HG03565 (cell line): Measurements from ENCODE around the gene SLC12A8.

ENCODE experiments used
- ATAC-seq: cut with Tn5 transposase; IDR thresholded peaks from one replicate; pipeline ENCODE4 v1.9.1; 2021; ENCODE audit warnings: mild to moderate bottlenecking, moderate library complexity; ENCODE audit not compliant: unreplicated experiment

Gene SLC12A8

DNA sequence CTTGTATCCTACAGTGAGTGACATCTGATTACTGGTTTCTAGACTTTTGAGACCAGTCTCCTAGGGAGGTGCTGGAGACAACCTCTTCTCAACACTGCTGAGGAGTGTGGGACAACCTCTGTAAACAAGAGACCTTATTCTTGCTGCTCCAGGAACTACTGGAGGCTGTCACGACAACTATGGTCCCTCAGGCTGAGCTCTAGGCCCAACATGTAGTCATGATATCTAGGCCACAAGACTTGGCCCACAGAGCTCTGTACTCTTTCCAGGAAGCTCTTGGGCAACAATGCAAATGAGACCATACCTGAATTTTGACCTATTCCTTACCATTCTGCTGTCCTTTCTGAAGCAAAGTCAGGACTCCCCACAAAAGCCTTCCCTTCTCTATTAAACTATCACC is 132.5 kb downstream of the SLC12A8 start:
- no peak for ATAC-seq

- ATAC-seq: no peak
Measured at GRCh38 chr3:125079675-125080045, 132.9 kb downstream of the SLC12A8 start.

GRCh38 chr3:125078951-125079674 is 133.4 kb downstream of the SLC12A8 start:
- ATAC-seq: no peak

GRCh38 chr3:125077864-125078263 is 134.7 kb downstream of the SLC12A8 start:
- ATAC-seq: no peak

- ATAC-seq: no peak
Measured at GRCh38 chr3:125076464-125076863, 136.1 kb downstream of the SLC12A8 start.

- ATAC-seq: no peak
Measured at GRCh38 chr3:125075738-125076137, 136.8 kb downstream of the SLC12A8 start.

DNA sequence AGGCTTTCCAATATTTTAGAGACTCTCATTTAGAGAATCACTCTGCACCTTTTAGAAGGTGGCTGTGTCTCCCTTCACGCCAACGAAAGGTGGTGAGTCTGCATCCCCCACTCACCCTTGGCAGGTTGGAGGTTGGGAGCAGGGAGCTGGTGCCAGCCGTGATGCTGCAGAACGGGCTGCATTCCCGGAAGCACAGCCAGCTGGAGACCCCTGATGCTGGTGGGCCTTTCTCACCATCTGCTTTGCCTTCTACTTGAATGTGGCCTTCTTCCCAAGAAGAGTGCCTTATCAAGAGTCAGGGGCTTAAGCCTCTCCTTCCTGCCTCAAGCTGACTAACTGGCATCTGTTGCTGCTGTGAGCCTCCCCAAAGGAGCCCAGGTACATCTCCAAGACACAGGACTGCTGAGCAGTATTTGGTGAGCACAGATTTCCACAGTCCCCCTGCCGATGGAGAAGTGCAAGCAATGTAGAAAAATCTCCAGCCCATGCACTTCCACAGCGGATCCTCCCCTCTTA is 139.1 kb downstream of the SLC12A8 start:
- no peak for ATAC-seq

GRCh38 chr3:125072749-125073389 is 139.7 kb downstream of the SLC12A8 start:
- no peak for ATAC-seq

GRCh38 chr3:125072301-125072700 is 140.2 kb downstream of the SLC12A8 start:
- no peak for ATAC-seq

GRCh38 chr3:125069968-125070745 is 142.4 kb downstream of the SLC12A8 start:
- ATAC-seq: no peak

DNA sequence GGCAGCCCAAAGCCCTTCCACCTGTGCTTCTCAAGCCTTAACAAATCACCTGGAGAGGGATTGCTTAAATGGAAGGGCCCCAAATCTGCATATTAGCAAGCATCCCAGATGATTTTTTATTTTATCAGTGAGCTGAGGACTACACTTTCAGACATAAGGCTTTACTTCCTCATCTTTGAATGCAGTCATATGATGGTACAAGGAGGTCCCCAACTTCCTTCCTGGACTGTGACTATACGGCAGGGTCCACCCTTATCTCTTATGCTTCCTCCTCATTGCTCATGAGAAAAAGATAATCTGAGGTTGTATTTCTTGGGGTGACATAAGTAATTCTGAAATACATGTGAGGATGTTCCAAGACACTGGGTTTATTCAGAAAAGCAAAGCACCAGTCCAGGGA is 143.1 kb downstream of the SLC12A8 start:
- ATAC-seq: no peak

DNA sequence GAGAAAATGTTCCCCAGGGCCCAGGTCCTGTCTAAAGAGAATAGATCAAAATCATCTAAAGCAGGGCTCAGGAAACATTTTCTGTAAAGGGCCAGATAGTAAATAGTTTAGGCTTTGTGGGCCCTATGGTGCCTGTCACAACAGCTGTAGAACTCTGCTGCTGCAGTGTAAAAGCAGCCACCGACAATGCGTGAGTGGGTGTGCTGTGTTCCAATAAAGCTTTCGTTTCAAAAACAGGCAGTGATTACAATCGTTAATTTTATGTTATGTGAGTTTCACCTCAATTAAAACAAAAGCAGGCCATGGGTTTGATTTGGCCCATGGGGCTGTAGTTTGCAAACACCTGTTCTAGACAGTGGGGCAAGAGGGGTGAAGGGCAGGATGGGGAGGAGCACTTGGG is 144.3 kb downstream of the SLC12A8 start:
- no peak for ATAC-seq

DNA sequence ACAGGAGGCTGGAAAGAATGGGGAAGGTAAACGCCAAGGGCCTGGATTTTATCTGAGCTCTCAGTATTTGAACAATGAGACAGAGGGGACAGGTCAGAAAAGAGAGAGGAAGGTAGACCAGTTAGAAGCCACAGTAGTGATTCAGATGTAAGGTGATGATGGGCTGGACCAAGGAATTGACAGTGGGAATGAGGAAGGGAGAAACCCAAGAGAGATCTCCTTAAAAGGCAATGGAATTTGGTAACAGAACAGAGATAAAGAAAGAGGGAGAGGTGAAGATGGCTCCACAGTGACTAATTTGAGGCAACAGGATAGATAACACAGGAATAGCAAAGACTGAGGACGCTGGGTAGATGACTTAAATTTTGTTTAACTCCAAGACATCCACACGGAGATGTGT is 145.3 kb downstream of the SLC12A8 start:
- no peak for ATAC-seq

- no peak for ATAC-seq
Measured at GRCh38 chr3:125062904-125063618, 149.5 kb downstream of the SLC12A8 start.

DNA sequence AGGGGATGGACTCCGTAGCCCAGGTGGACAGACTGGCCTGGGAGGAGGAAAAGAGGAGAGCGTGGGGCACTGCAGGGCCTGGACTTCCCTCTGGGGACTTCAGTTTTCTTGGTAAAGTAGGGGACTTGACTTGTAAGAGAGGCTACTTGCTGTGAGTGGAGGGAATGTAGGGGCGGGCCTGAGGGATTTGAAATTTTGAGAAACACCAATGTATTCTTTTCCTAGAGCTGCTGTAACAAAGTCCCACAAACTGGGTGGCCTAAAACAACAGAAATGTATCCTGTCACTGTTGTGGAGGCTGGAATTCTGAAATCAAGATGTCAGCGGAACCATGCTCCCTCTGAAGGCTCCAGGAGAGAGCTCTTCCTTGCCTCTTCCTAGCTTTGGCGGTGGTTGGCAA is 150.9 kb downstream of the SLC12A8 start:
- no peak for ATAC-seq

GRCh38 chr3:125061170-125061569 is 151.4 kb downstream of the SLC12A8 start:
- no peak for ATAC-seq

- no peak for ATAC-seq
Measured at GRCh38 chr3:125059488-125060245, 152.9 kb downstream of the SLC12A8 start.

DNA sequence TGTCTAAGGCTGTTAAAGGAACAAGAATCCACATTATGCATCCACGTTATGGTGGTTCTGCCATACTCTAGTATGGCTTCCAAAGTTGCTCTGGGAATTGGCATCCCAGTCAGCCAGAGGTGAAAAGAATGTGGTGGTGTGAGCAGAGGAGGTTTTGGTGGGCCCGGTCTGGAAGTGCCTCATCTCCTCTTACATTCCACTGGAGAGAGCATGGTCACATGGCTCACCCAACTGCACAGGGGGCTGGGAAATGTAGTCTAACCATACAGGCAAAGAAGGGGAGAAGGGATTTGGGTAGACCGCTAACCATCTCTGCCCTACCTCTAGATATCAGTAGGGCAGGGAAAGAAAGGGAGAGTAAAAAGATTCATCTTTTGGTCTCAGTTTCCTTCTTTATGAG is 153.6 kb downstream of the SLC12A8 start:
- ATAC-seq: no peak

- no peak for ATAC-seq
Measured at GRCh38 chr3:125058529-125058928, 154.0 kb downstream of the SLC12A8 start.

GRCh38 chr3:125057186-125057850 is 155.2 kb downstream of the SLC12A8 start:
- ATAC-seq: no peak
